Measurements from ENCODE around the gene COL5A1.

The COL5A1 gene

DNA sequence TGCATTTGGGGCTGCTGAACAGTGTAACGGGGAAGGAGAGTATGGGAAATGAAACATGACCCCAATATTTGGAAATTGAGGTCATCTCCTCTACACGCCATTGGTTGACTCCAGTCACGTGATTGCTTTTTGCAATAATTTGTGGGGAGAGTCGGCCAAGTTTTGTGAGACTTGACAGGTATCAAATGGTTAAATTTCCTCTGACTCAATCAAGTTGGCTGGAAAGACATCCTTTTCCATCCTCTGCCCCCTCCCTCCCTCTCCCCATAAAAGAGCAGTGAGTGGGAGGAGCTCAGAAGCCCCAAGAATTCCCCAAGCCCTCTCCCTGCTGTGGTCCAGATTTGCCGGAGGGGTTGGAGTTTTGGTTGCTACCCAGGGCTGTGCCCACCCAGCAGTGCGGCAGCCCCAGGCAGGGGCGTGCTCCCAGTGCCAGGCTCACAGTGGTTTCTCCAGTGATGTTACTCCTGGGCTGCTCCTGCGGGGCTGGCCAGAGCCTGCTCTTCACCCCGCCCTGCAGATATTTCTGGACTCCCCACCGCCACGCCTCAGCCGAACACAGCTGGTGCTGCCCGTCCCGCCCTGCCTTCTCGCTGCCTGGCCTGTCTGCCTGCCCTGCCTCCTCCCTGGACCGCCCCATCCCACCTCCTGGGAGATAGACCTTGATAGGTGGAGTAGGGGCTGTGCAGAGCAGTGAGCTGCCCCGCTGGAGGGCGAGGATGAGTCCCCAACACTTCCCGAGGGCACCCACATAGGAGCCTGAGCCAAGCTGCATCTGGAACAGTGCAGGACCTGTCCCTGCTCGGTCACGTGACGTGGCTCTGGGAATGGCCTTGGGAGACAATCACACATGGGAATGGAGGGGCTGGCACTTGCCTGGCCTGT, 3.4 kb downstream of the COL5A1 start:
- H3K4me3 ChIP-seq (ENCODE audit: control insufficient read depth, low read depth, low read length), result peak overlapping the region; percentile 54

GRCh38 chr9:134645607-134646365, 4.2 kb downstream of the COL5A1 start:
- DNase-seq (ENCODE audit: low read depth), result no peak
- TF ChIP-seq, protein P1, sequence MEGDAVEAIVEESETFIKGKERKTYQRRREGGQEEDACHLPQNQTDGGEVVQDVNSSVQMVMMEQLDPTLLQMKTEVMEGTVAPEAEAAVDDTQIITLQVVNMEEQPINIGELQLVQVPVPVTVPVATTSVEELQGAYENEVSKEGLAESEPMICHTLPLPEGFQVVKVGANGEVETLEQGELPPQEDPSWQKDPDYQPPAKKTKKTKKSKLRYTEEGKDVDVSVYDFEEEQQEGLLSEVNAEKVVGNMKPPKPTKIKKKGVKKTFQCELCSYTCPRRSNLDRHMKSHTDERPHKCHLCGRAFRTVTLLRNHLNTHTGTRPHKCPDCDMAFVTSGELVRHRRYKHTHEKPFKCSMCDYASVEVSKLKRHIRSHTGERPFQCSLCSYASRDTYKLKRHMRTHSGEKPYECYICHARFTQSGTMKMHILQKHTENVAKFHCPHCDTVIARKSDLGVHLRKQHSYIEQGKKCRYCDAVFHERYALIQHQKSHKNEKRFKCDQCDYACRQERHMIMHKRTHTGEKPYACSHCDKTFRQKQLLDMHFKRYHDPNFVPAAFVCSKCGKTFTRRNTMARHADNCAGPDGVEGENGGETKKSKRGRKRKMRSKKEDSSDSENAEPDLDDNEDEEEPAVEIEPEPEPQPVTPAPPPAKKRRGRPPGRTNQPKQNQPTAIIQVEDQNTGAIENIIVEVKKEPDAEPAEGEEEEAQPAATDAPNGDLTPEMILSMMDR (conservative IDR thresholded peaks at IDR 0.05; ENCODE audit: control insufficient read depth, insufficient read depth, low read depth, low read length), result no peak
- H3K4me3 ChIP-seq (ENCODE audit: control insufficient read depth, low read depth, low read length), result peak overlapping the region; percentile 54

More for the DNA sequence above, 3.4 kb downstream of the COL5A1 start:
- TF ChIP-seq, protein P1 (conservative IDR thresholded peaks at IDR 0.05; ENCODE audit: control insufficient read depth, insufficient read depth, low read depth, low read length), result no peak
- DNase-seq (ENCODE audit: low read depth), result peak; percentile 99

DNA sequence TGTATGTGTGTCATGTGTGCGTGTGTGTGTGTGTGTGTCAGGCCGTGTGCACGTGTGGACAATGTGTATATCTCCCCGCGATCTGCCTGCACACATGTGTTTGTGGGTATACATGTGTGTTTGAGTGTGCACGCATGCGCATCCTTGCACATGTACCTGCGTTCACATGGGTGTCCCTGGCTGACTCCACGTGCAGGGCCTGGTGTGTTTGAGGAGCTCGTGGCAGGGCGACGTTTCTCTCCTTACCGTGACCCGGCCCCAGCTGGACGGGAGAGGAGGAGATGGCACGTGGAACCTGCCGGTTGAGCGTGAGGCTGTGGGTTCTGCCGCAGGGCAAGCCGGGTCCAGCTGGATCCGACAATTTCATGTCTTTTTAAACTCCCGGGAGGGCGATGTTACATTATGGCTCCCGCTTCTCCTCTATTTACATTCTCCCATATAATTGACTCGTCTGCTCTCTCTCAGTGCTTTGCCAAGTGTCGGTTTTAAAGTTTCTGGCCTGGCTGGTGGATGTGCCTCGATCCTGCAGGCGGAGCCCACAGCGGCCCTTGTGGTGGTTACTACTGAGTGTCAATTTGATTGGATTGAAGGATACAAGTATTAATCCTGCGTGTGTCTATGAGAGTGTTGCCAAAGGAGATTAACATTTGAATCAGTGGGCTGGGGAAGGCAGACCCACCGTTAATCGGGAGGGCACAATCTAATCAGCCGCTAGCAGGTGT, 5.9 kb downstream of the COL5A1 start:
- TF ChIP-seq, protein P1 (conservative IDR thresholded peaks at IDR 0.05; ENCODE audit: control insufficient read depth, insufficient read depth, low read depth, low read length), result no peak
- no peak for DNase-seq (ENCODE audit: low read depth)
- no peak overlapping the region for H3K4me3 ChIP-seq (ENCODE audit: control insufficient read depth, low read depth, low read length)

DNA sequence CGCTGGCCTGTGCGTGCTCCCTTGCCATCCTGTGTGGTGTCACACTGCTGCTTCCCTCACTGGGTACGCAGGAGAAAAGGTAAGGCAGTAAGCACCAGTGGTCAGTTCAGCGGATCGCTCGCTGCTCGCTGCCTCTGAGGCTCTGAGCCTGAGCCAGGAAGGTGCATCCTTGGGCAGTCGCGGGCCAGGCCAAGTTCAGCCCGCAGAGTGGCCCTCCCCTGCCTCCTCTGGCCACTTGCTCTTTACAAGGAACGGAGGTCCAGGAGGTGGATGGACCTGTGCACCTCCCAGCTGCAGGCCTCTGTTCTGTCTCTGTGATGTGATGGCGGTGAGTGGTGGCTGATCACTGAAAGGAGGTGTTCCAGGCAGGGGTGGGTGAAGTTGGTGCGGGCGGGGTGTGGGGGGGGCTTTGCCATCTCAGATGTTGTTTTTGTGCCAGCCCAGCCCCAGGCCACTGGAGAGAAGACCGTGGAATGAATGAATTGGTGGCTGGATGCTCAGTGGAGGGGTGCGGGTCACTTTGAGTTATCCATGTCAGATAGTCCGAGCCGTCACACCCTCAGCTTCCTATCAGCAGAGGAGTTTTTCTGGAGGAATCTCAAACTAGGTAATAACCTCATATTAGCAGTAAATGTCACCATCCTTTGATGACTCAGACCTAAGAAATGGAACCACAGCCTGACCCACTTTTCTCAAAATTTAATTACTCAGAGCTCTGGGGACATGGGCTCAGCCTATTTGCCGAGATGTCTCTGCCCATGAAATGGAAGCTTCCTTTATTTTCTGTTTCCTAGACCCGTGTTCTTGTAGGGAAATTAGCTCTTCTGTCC, 7.3 kb downstream of the COL5A1 start:
- H3K4me3 ChIP-seq (ENCODE audit: control insufficient read depth, low read depth, low read length), result no peak overlapping the region
- TF ChIP-seq, protein P1 (conservative IDR thresholded peaks at IDR 0.05; ENCODE audit: control insufficient read depth, insufficient read depth, low read depth, low read length), result no peak
- DNase-seq (ENCODE audit: low read depth), result peak; percentile 79

GRCh38 chr9:134650431-134651190, 9.0 kb downstream of the COL5A1 start:
- TF ChIP-seq, protein P1 (conservative IDR thresholded peaks at IDR 0.05; ENCODE audit: control insufficient read depth, insufficient read depth, low read depth, low read length), result no peak
- no peak for DNase-seq (ENCODE audit: low read depth)
- no peak overlapping the region for H3K4me3 ChIP-seq (ENCODE audit: control insufficient read depth, low read depth, low read length)
